ENCODE measurements around the gene IL1RL2.
A peak's percentile ranks its signal among the peaks of the same experiment; 100 is the strongest.

Gene IL1RL2

DNA sequence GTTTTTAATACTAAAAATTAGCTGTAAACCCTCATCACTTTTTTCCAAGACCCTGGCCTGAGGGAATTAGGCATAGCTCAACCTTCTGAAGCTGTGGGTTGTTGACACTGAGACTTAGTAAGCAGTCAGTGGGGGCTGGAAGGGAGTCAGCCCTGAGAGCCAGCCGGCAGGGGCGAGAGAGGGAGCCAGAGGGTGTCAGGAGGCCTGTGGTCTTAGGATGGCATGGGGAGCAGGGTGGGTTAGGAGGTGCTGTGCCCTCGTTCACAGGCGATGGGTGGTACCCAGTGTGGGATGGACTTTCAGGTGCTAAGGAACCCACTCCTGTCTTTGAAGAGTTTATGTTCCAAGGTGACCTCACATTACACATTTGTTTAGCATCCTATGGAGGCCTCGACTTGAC lies 49.3 kb downstream of the IL1RL2 start:
- H3K4me3 ChIP-seq (ENCODE audit: low read depth, low read length): no peak overlapping the region
- TF ChIP-seq, protein P1, sequence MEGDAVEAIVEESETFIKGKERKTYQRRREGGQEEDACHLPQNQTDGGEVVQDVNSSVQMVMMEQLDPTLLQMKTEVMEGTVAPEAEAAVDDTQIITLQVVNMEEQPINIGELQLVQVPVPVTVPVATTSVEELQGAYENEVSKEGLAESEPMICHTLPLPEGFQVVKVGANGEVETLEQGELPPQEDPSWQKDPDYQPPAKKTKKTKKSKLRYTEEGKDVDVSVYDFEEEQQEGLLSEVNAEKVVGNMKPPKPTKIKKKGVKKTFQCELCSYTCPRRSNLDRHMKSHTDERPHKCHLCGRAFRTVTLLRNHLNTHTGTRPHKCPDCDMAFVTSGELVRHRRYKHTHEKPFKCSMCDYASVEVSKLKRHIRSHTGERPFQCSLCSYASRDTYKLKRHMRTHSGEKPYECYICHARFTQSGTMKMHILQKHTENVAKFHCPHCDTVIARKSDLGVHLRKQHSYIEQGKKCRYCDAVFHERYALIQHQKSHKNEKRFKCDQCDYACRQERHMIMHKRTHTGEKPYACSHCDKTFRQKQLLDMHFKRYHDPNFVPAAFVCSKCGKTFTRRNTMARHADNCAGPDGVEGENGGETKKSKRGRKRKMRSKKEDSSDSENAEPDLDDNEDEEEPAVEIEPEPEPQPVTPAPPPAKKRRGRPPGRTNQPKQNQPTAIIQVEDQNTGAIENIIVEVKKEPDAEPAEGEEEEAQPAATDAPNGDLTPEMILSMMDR (IDR thresholded peaks at IDR 0.05; ENCODE audit: insufficient read depth, low read depth, low read length, missing control alignments): no peak
- DNase-seq (ENCODE audit: low read depth): no peak

DNA sequence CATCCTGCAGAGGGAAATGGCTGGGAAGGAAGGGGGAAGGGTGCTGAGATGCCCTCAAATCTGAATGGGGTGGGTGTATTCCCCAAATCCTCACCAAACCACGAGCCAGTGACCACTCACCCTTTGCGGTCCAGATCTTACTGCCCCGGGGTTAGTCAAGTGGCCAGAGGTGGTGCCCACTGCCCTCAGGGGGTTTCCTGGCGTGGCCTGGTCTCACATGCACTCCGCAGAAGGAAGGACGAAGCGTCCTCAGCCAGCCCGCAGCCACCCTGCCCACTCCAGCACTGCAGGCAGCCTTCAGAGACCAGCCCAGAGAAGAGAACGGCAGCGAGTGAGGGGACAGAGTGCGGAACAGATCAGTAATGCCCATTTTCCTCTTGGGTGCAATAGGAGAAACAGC lies 50.4 kb downstream of the IL1RL2 start:
- no peak overlapping the region for H3K4me3 ChIP-seq (ENCODE audit: low read depth, low read length)
- DNase-seq (ENCODE audit: low read depth): no peak
- TF ChIP-seq, protein P1 (IDR thresholded peaks at IDR 0.05; ENCODE audit: insufficient read depth, low read depth, low read length, missing control alignments): no peak

DNA sequence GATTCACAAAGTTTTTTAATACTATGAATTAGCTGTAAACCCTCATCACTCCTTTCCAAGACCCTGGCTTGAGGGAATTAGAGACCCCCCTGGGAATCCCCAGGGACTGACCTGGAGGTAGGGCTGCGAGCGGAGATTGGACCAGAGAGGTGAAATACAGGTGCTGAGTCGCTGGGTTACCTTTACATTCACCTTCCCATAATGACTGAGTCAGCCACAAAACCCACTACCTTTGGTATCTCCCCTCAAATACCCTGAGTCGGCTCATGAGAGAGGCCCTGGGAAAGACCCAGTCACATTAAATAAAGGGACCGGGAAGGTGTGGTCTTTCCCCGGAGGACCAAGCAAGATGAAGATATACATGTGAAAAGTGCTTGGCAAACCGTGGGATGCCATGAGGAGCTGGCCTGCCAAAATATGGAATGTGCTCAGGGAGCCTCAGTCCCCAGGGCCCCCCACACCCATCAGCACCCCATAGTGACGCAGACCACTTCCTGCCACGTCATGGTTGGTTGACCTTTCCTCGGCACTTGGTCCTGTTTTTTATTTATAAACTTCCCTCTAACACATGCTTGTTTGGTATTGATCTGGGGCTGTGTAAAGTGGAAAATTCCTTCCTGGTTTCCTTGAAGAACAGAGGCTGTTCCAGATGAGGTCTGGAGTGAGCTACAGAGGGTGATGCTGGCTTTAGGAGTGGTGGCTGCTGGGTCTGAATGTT lies 51.4 kb downstream of the IL1RL2 start:
- peak; percentile 20 for DNase-seq (ENCODE audit: low read depth)
- no peak overlapping the region for H3K4me3 ChIP-seq (ENCODE audit: low read depth, low read length)
- TF ChIP-seq, protein P1 (IDR thresholded peaks at IDR 0.05; ENCODE audit: insufficient read depth, low read depth, low read length, missing control alignments): no peak

DNA sequence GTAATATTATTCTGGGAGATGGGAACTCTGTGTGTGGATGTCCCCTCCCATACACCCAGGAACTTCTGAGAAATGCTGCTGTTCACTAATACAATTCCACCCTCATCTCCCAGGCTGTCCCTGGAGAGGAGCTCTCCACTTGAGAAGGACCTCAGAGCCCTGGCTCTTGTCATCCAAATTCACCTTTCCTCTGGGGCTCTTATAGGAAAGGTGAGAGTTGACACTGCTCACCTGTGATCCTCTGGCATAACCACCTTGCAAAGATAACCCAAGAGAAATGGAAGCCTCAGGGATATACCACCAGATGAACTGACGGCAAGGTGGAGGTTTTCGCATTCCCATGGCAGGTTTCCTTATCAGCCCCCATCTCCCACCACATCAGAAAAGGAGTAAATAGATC lies 52.0 kb downstream of the IL1RL2 start:
- no peak overlapping the region for H3K4me3 ChIP-seq (ENCODE audit: low read depth, low read length)
- DNase-seq (ENCODE audit: low read depth): no peak
- TF ChIP-seq, protein P1 (IDR thresholded peaks at IDR 0.05; ENCODE audit: insufficient read depth, low read depth, low read length, missing control alignments): no peak

DNA sequence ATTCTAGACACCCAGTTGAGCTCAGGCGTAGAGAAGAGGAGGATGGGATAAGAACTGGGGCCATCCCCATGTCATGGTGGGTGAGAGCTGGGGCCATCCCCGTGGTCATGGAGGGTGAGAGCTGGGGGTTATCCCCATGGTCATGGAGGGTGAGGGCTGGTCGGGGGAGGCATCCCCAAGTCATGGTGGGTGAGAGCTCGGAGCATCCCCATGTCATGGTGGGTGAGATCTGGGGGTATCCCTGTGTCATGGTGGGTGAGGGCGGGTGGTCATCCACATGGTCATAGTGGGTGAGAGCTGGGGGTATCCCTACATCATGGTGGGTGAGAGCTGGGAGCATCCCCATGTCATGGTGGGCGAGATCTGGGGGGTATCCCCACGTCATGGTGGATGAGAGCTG lies 52.5 kb downstream of the IL1RL2 start:
- TF ChIP-seq, protein P1 (IDR thresholded peaks at IDR 0.05; ENCODE audit: insufficient read depth, low read depth, low read length, missing control alignments): no peak
- no peak overlapping the region for H3K4me3 ChIP-seq (ENCODE audit: low read depth, low read length)
- DNase-seq (ENCODE audit: low read depth): no peak

DNA sequence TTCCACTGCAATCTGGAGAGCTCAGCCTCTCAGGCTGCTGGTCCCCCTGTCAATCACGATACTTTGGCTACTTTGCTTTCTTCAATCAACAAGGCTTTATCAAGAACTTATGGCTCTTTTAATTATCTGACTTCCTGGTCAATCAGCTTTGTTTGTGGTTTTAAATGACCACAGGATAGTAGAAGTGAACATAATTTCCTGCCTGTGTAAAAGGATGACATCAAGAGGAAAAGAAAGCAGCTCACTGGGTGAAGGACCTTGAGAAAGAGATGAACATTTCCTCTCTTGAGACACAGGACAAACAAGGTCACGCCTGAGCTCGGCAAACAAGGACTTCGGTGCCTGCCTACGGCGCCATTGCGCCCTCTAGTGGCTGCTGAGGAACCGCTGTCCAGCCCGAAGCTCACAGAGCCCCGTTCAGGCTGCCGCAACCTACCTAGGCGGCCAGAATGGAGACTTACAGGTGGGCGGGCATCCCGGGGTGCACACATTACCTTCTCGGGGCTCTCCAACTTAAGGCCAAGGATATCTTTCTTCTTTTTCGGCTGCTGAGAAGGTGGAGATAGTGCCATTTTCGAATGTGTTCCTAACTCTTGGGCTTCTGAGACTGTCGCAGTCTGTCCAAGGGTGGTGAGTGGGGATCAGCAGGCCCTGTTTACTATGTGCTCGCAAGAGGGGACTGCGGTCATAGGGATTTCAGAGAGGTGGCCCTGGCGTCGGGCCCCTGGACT lies 54.0 kb downstream of the IL1RL2 start:
- TF ChIP-seq, protein P1 (IDR thresholded peaks at IDR 0.05; ENCODE audit: insufficient read depth, low read depth, low read length, missing control alignments): peak; percentile 97
- DNase-seq (ENCODE audit: low read depth): peak; percentile 95
- H3K4me3 ChIP-seq (ENCODE audit: low read depth, low read length): no peak overlapping the region

Data from GM12865 (cell line).